GM23248 (cell line): ENCODE data around the gene SIAH3. TPM values are rescaled to one million over a fixed set of nuclear protein-coding genes. Genes with fewer than 3 reads are reported as not detected.

Experiments used
- DNase-seq: peaks from one replicate; pipeline ENCODE4 v3.0.0-alpha.2; 2015
- H2AFZ ChIP-seq: fragments of 200-600 bp; sonication (generic); 2 replicates; pipeline ENCODE4 v1.6.1; 2016; ENCODE audit warnings: antibody characterized with exemption
- H3F3A ChIP-seq: fragments of 200-600 bp; sonication (generic); 2 replicates; pipeline ENCODE4 v1.6.1; 2016; ENCODE audit warnings: mild to moderate bottlenecking, antibody characterized with exemption, mixed run types; ENCODE audit not compliant: insufficient read depth
- H3K27ac ChIP-seq: fragments of 200-600 bp; sonication (generic); 2 replicates; pipeline ENCODE4 v1.5.1; 2016; ENCODE audit warnings: mild to moderate bottlenecking
- H3K27me3 ChIP-seq: fragments of 200-600 bp; sonication (generic); replicated peaks from 2 replicates; pipeline ENCODE4 v1.6.1; 2016; ENCODE audit warnings: mild to moderate bottlenecking; ENCODE audit not compliant: insufficient read depth
- H3K36me3 ChIP-seq: fragments of 200-600 bp; sonication (generic); 2 replicates; pipeline ENCODE4 v1.6.1; 2016; ENCODE audit warnings: low read depth, mild to moderate bottlenecking
- H3K4me1 ChIP-seq: fragments of 200-600 bp; sonication (generic); 2 replicates; pipeline ENCODE4 v1.6.1; 2016; ENCODE audit warnings: mild to moderate bottlenecking; ENCODE audit not compliant: insufficient read depth
- H3K4me2 ChIP-seq: fragments of 200-600 bp; sonication (generic); one replicate; pipeline ENCODE4 v1.6.1; 2016; ENCODE audit warnings: mild to moderate bottlenecking; ENCODE audit not compliant: unreplicated experiment
- H3K4me3 ChIP-seq: fragments of 200-600 bp; sonication (generic); 2 replicates; pipeline ENCODE4 v1.5.1; 2016; ENCODE audit warnings: mild to moderate bottlenecking
- H3K79me2 ChIP-seq: fragments of 200-600 bp; sonication (generic); 2 replicates; pipeline ENCODE4 v1.6.1; 2016; ENCODE audit warnings: mild to moderate bottlenecking; ENCODE audit not compliant: insufficient read depth
- H3K9ac ChIP-seq: fragments of 200-600 bp; sonication (generic); 2 replicates; pipeline ENCODE4 v1.6.1; 2016; ENCODE audit warnings: mild to moderate bottlenecking
- H3K9me2 ChIP-seq: fragments of 200-600 bp; sonication (generic); 2 replicates; pipeline ENCODE4 v1.6.1; 2016; ENCODE audit warnings: mixed run types, mild to moderate bottlenecking, moderate library complexity; ENCODE audit not compliant: insufficient read depth
- H3K9me3 ChIP-seq: fragments of 200-600 bp; sonication (generic); one replicate; pipeline ENCODE4 v1.6.1; 2017; ENCODE audit warnings: low read depth
- H4K20me1 ChIP-seq: fragments of 200-600 bp; sonication (generic); 2 replicates; pipeline ENCODE4 v1.6.0; 2016; ENCODE audit not compliant: insufficient read depth
- EZH2 ChIP-seq: fragments of 200-600 bp; sonication (generic); IDR thresholded peaks from 2 replicates; pipeline ENCODE4 v1.6.1; 2018; ENCODE audit warnings: antibody characterized with exemption, mild to moderate bottlenecking; ENCODE audit not compliant: insufficient read depth, poor library complexity, severe bottlenecking
- EZH2phosphoT487 ChIP-seq: fragments of 200-600 bp; sonication (generic); IDR thresholded peaks from 2 replicates; pipeline ENCODE4 v1.6.1; 2018; ENCODE audit warnings: antibody characterized with exemption, moderate library complexity, mild to moderate bottlenecking, low read depth; ENCODE audit not compliant: insufficient read depth
- WGBS, 2 experiments: methylation state at CpG; one replicate each; pipeline ENCODE4 v1.1.6; 2015 to 2017; ENCODE audit warnings: low lambda C conversion rate in 2 of 2, low coverage in 1 of 2; ENCODE audit errors: missing lambda C conversion rate in 2 of 2; 5-methylcytosine and 5-hydroxymethylcytosine counted together
- in situ Hi-C: fragments of 300-500 bp; cut with MboI; formaldehyde crosslinking; loops from 2 replicates; pipeline ENCODE4 v1.15.0; 2020
- polyA plus RNA-seq: library from polyadenylated mRNA; unstranded; fragments of >200 nt; fragmentation: Nextera tagmentation; extraction: Ambion mirVana; gene quantifications from 2 replicates; pipeline ENCODE4 v1.2.1, GENCODE V29; 2016
- total RNA-seq: library from RNA; depleted of rRNA; stranded (reverse); fragments of >200 nt; shearing (Covaris generic); gene quantifications from 2 replicates; pipeline ENCODE4 v1.2.3, GENCODE V29; 2014

SIAH3 gene
- total and polyA plus RNA-seq, 2 experiments from 2014 or later = not detected

GRCh38 chr13:45782327-45783045, 69.1 kb downstream of the SIAH3 start:
- WGBS, 2 experiments = 56% methylated on average over 9 of the region's 9 CpGs
- H2AFZ ChIP-seq = no peak overlapping the region
- no peaks in the 10 kb centered on the region for H3K36me3 ChIP-seq
- no peak for DNase-seq
- H3K27ac ChIP-seq = no peak overlapping the region
- no peaks in the 10 kb centered on the region for H3K79me2 ChIP-seq
- H3K9ac ChIP-seq = no peak overlapping the region
- H3K4me2 ChIP-seq = no peak overlapping the region
- no peaks in the 10 kb centered on the region for H4K20me1 ChIP-seq
- in situ Hi-C loops = no loop called here
- H3K4me3 ChIP-seq = no peak overlapping the region
- H3F3A ChIP-seq = no peaks in the 10 kb centered on the region
- H3K4me1 ChIP-seq = no peaks in the 10 kb centered on the region
- H3K9me2 ChIP-seq = no peaks in the 10 kb centered on the region
- no peaks in the 10 kb centered on the region for H3K9me3 ChIP-seq
- H3K27me3 ChIP-seq = peaks cover 7% of the 10 kb centered on the region
- TF ChIP-seq EZH2phosphoT487 = no peak
- no peak for TF ChIP-seq EZH2

DNA sequence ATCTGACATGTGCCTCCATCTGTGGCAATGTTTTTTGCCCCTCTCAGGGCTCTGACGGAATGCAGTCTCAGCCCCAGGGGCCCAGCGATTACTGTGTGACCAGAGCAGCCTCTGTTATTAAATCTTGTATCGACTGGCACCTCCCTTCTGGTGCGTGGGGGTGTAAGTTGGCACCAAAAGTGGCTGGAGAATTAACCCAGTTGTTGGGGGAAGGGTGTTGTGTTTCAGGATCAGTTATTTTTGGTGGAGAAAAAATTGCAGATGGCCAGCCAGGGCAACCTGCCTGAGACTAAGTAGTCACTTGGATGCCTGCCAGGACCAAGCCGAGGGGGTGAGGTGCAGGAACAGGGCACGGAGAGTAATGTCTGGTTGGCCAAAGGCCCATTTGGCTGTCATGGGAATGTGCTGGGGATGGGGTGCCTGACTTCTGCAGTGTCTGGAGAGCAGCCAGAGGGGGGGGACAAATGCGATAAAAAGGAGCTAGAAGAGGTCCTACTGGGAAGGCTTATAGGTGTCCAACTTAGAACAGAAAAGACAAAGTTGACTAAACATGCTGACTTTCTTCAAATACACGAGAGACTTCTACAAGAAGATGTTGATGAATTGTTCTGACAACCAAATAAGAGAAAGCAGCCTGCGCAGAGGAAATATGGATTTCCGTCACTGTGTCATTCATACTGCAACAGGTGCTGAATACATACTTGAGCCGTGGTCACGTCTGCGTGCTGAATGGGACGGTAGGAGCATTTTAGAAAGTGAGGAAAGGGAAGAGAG, 69.8 kb downstream of the SIAH3 start:
- Histone ChIP-seq H3K27me3 (peaks cover 7% of the 10 kb centered on the region), H3K4me2 (no peak overlapping the region), H2AFZ (no peak overlapping the region), H3K4me3 (no peak overlapping the region), H3K36me3 (no peaks in the 10 kb centered on the region), H3K9me2 (no peaks in the 10 kb centered on the region), H3K9me3 (no peaks in the 10 kb centered on the region), H3K9ac (no peak overlapping the region), H3F3A (no peaks in the 10 kb centered on the region), H3K79me2 (no peaks in the 10 kb centered on the region), H3K27ac (no peak overlapping the region), H3K4me1 (no peaks in the 10 kb centered on the region), H4K20me1 (no peaks in the 10 kb centered on the region)
- TF ChIP-seq EZH2 (no peak), EZH2phosphoT487 (no peak)
- in situ Hi-C loops = no loop called here
- WGBS, 2 experiments = 46 to 53% methylated on average over 14 of the region's 14 CpGs
- DNase-seq = peak; percentile 5

GRCh38 chr13:45779901-45780300, 71.7 kb downstream of the SIAH3 start:
- no peaks in the 10 kb centered on the region for H3K9me2 ChIP-seq
- in situ Hi-C loops = no loop called here
- no peaks in the 10 kb centered on the region for H3F3A ChIP-seq
- H3K9ac ChIP-seq = no peak overlapping the region
- no peaks in the 10 kb centered on the region for H3K4me1 ChIP-seq
- no peak for TF ChIP-seq EZH2phosphoT487
- no peak for TF ChIP-seq EZH2
- H3K9me3 ChIP-seq = no peaks in the 10 kb centered on the region
- no peaks in the 10 kb centered on the region for H3K36me3 ChIP-seq
- 73% methylated on average over 5 of the region's 5 CpGs for WGBS, 2 experiments
- peaks cover 18% of the 10 kb centered on the region for H3K27me3 ChIP-seq
- no peaks in the 10 kb centered on the region for H4K20me1 ChIP-seq
- no peak overlapping the region for H3K4me3 ChIP-seq
- no peak overlapping the region for H2AFZ ChIP-seq
- H3K27ac ChIP-seq = no peak overlapping the region
- H3K4me2 ChIP-seq = no peak overlapping the region
- no peaks in the 10 kb centered on the region for H3K79me2 ChIP-seq
- DNase-seq = no peak

DNA sequence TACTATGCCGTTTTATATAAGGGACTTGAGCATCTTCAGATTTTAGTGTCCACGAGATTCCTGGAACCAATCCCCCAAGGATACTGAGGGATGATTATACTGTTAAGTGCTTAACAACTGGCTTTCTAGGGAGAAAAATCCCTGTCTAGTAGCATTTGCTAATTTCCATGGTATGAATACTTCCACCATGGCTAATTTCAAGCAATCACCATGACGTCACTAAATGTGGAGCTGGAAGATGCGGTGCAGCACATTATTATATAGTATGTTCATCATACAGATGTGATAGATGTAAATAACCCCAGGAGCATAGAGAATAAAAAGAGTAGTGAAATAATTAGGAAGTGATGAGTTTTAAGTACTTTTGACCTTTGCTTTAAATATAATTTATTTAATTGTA, 72.7 kb downstream of the SIAH3 start:
- H3K27ac ChIP-seq = no peak overlapping the region
- in situ Hi-C loops = no loop called here
- H3K9me3 ChIP-seq = no peaks in the 10 kb centered on the region
- H3K9me2 ChIP-seq = no peaks in the 10 kb centered on the region
- no peak overlapping the region for H3K9ac ChIP-seq
- no peaks in the 10 kb centered on the region for H4K20me1 ChIP-seq
- H3F3A ChIP-seq = no peaks in the 10 kb centered on the region
- no peak for DNase-seq
- H2AFZ ChIP-seq = no peak overlapping the region
- no peaks in the 10 kb centered on the region for H3K4me1 ChIP-seq
- TF ChIP-seq EZH2 (no peak), EZH2phosphoT487 (no peak)
- no peak overlapping the region for H3K4me3 ChIP-seq
- H3K36me3 ChIP-seq = no peaks in the 10 kb centered on the region
- H3K79me2 ChIP-seq = no peaks in the 10 kb centered on the region
- 42 to 46% methylated on average over 4 of the region's 4 CpGs for WGBS, 2 experiments
- peaks cover 28% of the 10 kb centered on the region for H3K27me3 ChIP-seq
- no peak overlapping the region for H3K4me2 ChIP-seq
